NCI-H748 treated with DMSO at 0.1 percent for 48 hours (cell line): ENCODE results near the gene DSCAM.

ENCODE experiments used
- DNase-seq: peaks from one replicate; lab custom pipeline; 2025; lab: John Stamatoyannopoulos, UW

DSCAM gene

GRCh38 chr21:40176724-40177123 lies 670.2 kb downstream of the DSCAM start:
- DNase-seq, result peak; percentile 94

- DNase-seq, result no peak
Measured at GRCh38 chr21:40173816-40174215, 673.1 kb downstream of the DSCAM start.

GRCh38 chr21:40169971-40170370 lies 677.0 kb downstream of the DSCAM start:
- DNase-seq, result no peak

GRCh38 chr21:40166291-40166843 lies 680.6 kb downstream of the DSCAM start:
- DNase-seq, result peak; percentile 32

GRCh38 chr21:40165773-40166070 lies 681.2 kb downstream of the DSCAM start:
- DNase-seq, result no peak

- DNase-seq, result no peak
Measured at GRCh38 chr21:40164905-40165772, 681.8 kb downstream of the DSCAM start.

- DNase-seq, result no peak
Measured at GRCh38 chr21:40162075-40162474, 684.9 kb downstream of the DSCAM start.

GRCh38 chr21:40160911-40161310 lies 686.0 kb downstream of the DSCAM start:
- no peak for DNase-seq

- DNase-seq, result no peak
Measured at GRCh38 chr21:40158366-40158765, 688.6 kb downstream of the DSCAM start.

GRCh38 chr21:40155563-40155962 lies 691.4 kb downstream of the DSCAM start:
- DNase-seq, result no peak

- no peak for DNase-seq
Measured at GRCh38 chr21:40153351-40153750, 693.6 kb downstream of the DSCAM start.

GRCh38 chr21:40152476-40152875 lies 694.5 kb downstream of the DSCAM start:
- DNase-seq, result no peak

GRCh38 chr21:40151611-40152010 lies 695.3 kb downstream of the DSCAM start:
- no peak for DNase-seq

GRCh38 chr21:40146216-40146837 lies 700.6 kb downstream of the DSCAM start:
- peak; percentile 87 for DNase-seq

- peak; percentile 43 for DNase-seq
Measured at GRCh38 chr21:40143822-40144525, 703.0 kb downstream of the DSCAM start.

- DNase-seq, result no peak
Measured at GRCh38 chr21:40141621-40142020, 705.3 kb downstream of the DSCAM start.

GRCh38 chr21:40140675-40141074 lies 706.3 kb downstream of the DSCAM start:
- no peak for DNase-seq

GRCh38 chr21:40139636-40140035 lies 707.3 kb downstream of the DSCAM start:
- DNase-seq, result no peak

- DNase-seq, result no peak
Measured at GRCh38 chr21:40136571-40136970, 710.4 kb downstream of the DSCAM start.

GRCh38 chr21:40134731-40135492 lies 712.0 kb downstream of the DSCAM start:
- no peak for DNase-seq

- no peak for DNase-seq
Measured at GRCh38 chr21:40130476-40130875, 716.5 kb downstream of the DSCAM start.

- DNase-seq, result peak; percentile 38
Measured at GRCh38 chr21:40129809-40130208, 717.1 kb downstream of the DSCAM start.
